GM19438 (cell line): Measurements from ENCODE around the gene USP35.

Source experiments
- ATAC-seq: cut with Tn5 transposase; IDR thresholded peaks from one replicate; pipeline ENCODE4 v1.9.1; 2021; ENCODE audit warnings: low read depth; ENCODE audit not compliant: unreplicated experiment

Gene USP35

DNA sequence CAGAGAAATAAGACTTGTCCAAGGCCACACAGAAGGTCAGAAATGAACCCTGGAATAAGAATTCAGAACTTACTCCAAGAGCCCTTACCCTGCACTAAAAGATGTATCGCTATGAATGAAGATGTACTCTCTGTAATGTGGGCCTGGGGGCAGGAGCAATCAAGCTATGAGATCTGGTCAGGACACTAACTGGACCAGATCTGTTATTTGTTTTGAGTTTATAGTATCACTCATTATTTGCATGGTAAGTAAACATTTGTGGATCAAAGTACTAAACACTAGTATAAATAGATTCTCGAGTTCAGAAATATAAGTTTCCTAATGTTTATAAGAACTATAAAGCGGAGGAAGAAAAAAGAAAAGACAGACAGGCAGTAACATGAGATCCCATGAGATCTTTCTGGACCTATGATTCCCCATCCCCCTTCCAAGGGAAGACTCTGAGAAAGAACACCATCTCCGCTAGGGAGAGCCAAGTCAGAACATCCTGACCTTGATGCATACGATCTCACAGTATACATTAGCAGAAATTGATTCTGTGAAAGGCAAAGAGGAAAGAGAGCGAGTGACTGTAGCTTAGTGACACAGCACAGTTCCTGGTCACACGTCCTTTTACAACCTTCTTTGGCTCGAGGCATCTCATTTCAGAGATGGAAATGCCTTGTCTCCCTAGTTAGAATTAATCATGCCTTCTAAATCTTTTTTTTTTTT is 71.2 kb downstream of the USP35 start:
- no peak for ATAC-seq

- no peak for ATAC-seq
These were observed 72.6 kb downstream of the USP35 start for GRCh38 chr11:78261367-78261766.

DNA sequence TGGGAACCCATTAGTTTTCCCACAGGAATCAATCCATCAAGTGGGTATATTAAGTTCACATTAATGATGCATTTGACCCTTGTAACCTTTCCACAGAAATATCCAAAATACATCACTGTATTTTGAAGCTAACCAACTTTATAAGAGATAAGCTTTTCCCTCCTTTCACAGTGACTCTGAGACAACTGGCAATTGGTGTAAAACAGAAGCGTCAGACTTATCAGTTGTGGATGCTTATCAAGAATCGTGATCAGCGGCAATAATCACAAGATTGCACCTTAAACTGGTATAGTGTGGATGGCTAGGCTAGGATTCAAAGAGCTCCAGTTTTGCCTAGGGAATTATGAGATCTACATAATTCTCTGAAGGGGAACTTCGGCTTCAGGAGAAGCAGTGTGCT is 73.1 kb downstream of the USP35 start:
- no peak for ATAC-seq

GRCh38 chr11:78262238-78262637 is 73.5 kb downstream of the USP35 start:
- ATAC-seq = no peak

GRCh38 chr11:78262691-78263090 is 74.0 kb downstream of the USP35 start:
- no peak for ATAC-seq
